GM21619 (cell line): ENCODE results near the gene CHST2.
"Not testable (repeated sequence)": the region's sequence is repeated elsewhere in the genome, so short reads cannot be mapped to it uniquely, and the experiment has no call there.

Experiments used
- ATAC-seq: cut with Tn5 transposase; IDR thresholded peaks from one replicate; pipeline ENCODE4 v1.9.1; 2021; ENCODE audit not compliant: unreplicated experiment

CHST2 gene, protein sequence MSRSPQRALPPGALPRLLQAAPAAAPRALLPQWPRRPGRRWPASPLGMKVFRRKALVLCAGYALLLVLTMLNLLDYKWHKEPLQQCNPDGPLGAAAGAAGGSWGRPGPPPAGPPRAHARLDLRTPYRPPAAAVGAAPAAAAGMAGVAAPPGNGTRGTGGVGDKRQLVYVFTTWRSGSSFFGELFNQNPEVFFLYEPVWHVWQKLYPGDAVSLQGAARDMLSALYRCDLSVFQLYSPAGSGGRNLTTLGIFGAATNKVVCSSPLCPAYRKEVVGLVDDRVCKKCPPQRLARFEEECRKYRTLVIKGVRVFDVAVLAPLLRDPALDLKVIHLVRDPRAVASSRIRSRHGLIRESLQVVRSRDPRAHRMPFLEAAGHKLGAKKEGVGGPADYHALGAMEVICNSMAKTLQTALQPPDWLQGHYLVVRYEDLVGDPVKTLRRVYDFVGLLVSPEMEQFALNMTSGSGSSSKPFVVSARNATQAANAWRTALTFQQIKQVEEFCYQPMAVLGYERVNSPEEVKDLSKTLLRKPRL

DNA sequence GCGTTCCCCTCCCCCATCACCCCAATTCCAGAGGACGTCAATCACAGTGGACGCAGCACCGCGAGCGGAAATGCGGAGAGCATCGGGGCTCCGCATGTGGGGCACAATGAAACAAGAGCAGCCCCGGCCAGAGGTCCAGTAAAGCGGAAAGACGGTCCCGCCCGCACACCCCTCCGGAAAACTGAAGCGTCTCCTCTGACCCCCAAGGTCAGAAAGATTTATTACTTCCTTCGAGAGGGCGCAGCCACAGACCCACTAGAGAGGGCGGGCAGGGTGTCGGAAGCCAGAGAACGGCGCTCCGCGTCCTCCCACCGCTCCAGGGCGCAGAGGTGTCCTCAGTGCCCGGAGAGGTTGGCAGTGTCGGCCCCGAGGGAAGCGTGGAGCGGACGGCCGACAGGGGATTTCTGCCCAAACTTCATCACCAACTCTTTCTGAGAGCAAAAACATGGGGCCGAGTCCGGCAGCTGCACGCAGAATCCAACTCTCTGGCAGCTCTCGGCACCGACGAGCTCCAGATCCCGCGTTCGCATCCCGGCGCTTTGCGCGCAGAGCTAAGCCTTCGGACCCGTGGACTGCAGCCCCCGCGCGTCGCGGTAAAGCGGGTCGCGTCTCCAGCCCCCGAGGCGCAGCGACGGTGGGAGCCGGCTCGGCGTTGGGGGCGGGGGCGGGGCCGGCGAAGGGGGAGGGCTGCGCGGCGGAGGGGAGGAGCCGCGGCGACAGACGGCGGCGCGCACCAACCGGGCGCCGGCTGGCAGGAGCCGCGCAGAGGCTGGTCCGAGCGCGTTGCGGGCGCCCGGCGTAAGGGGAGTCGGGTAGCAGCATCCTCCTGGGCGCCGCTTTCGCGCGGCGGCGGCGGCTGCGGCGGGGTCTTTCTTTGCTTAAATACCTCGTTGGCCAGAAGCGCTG lies at the start of gene CHST2:
Gene CHST2 (plus strand): TSS at position 763 of the 906 bp plus-strand sequence. CDS start 1,046 bp downstream, outside the sequence.
- ATAC-seq, result peak; percentile 70

DNA sequence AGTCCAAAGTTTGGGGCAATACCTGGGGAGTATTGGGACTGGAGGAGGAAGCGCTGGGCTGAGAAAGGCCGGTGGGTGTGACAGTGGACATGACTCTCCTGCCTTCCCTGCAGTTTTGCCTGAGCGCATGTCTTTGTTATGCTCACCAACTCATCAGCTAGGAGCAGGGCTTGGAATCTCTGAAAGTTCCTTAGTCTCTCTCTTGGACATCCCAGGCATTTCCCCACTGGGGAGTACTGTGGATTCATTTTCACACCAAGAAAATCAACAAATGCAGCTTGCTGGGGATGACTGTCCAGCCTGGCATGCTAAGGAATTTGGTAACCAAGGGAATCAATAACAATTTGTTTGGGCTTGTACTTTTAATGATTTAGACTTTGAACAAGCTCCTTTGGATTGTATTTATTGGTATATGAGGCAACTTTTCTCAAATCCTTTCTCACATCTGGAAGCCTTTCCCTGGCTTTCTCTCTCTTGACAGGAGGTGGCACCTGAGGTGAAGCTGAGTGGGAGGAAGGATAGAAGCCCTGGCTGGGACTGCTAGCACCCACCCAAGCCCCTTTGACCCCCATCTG lies 48.5 kb upstream of the CHST2 start:
- ATAC-seq, result no peak

DNA sequence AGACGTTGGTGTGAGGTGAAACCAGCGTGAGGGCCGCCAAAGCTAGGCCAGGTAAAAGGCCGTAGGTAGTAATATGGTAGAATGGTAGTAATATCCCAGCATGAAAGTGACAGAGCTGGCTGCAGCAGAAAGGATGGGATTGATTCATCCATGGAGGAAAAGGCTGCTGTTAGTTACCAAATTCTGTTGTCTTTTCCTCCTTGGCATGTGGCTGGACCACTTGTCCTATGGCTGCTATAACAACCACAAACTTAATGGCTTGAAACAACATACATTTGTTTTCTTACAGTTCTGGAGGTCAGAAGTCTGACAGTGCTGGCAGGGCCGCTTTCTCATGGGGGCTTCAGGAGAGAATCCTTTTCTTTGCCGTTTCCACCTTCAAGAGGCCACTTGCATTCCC lies 47.8 kb upstream of the CHST2 start:
- ATAC-seq, result no peak

DNA sequence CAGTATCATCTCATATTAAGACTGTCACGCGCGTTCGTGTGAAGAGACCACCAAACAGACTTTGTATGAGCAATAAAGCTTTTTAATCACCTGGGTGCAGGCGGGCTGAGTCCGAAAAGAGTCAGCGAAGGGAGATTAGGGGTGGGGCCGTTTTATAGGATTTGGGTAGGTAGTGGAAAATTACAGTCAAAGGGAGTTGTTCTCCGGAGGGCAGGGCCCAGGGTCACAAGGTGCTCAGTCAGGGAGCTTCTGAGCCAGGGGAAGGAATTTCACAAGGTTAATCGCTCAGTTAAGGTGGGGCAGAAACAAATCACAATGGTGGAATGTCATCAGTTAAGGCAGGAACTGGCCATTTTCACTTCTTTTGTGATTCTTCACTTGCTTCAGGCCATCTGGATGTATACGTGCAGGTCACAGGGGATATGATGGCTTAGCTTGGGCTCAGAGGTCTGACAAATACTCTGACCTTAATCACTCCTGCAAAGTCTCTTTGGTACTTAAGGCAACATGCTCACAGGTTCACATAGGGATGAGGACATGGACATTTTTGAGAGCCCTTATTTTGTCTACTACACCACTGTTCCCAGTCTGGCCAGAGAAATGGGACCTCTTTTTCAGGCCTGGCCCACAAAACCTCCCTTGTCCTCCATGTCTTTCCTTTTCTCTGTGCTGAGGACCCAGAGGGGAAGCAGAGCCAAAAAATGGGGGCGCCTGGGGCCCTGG lies 47.1 kb upstream of the CHST2 start:
- ATAC-seq, result not testable (repeated sequence)

DNA sequence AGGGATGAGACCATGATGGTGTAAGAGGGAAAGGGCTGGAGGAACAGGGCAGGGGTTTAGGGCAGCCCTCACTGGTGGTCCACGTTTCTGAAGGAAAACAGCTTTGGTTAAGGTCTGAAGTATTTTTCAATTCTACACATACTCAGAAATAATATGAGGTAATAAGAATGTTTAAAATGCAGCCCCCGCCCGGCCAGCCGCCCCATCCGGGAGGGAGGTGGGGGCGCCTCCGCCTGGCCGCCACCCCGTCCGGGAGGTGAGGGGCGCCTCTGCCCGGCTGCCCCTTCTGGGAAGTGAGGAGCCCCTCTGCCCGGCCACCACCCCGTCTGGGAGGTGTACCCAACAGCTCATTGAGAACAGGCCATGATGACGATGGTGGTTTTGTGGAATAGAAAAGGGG lies 46.0 kb upstream of the CHST2 start:
- ATAC-seq, result not testable (repeated sequence)

DNA sequence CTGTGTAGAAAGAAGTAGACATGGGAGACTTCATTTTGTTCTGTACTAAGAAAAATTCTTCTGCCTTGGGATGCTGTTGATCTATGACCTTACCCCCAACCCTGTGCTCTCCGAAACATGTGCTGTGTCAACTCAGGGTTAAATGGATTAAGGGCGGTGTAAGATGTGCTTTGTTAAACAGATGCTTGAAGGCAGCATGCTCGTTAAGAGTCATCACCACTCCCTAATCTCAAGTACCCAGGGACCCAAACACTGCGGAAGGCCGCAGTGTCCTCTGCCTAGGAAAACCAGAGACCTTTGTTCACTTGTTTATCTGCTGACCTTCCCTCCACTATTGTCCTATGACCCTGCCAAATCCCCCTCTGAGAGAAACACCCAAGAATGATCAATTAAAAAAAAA lies 45.6 kb upstream of the CHST2 start:
- ATAC-seq, result not testable (repeated sequence)

DNA sequence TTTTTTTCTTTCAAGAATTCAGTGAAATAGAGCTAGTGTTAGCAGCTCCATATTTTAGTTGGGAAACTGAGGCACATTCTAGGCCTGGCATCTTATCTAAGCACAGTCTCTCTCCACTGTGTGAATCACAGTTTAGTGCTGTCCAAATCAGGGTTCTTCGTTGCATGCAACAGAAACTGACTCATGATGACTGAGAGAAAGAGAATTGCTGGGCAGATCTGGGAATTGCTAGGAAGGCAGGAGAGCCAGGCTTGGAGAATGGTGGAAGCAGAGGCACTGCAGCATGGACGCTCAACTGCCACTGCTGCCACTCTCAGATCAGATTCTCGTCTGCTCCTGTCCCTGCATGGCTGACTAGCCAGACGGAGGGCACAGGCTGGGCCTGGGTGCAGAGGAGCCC lies 40.7 kb upstream of the CHST2 start:
- no peak for ATAC-seq

DNA sequence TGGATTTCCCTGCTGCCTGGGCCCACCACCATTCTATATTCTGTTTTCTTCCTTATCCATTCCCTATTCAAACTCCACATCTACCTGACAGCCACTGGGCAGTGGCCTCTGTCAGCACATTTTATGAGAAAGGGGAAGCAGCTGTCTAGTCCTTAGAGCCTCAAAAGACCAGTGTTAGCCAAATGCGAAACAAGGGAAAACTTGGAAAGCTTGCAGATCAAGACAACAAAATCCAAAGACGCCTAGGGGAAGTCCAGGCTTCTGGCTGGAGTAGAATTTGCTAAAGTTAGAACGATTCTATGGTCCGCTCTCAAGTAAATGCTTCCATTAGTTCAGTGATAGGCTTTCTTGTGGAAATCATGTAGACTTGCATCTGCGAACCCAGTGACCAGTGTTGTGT lies 39.4 kb upstream of the CHST2 start:
- ATAC-seq, result no peak

DNA sequence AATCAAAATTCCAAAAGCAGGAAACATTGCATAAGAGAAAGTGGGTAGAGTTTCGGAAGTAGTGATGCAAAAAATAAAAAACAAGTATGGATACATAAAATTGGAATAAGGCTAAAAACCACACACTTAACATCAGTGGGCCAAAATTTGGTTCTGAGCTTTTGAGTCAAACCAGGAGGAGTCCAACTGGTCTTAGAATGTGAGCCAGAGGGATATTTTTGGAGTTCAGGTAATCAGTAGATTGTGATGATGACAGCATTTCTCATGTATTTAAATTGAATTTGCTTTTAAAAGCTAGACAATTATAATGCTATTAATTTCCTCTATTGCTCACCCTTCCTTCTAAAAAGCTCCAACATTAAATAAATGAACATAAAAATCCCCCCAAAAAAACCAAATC lies 38.2 kb upstream of the CHST2 start:
- ATAC-seq, result no peak

DNA sequence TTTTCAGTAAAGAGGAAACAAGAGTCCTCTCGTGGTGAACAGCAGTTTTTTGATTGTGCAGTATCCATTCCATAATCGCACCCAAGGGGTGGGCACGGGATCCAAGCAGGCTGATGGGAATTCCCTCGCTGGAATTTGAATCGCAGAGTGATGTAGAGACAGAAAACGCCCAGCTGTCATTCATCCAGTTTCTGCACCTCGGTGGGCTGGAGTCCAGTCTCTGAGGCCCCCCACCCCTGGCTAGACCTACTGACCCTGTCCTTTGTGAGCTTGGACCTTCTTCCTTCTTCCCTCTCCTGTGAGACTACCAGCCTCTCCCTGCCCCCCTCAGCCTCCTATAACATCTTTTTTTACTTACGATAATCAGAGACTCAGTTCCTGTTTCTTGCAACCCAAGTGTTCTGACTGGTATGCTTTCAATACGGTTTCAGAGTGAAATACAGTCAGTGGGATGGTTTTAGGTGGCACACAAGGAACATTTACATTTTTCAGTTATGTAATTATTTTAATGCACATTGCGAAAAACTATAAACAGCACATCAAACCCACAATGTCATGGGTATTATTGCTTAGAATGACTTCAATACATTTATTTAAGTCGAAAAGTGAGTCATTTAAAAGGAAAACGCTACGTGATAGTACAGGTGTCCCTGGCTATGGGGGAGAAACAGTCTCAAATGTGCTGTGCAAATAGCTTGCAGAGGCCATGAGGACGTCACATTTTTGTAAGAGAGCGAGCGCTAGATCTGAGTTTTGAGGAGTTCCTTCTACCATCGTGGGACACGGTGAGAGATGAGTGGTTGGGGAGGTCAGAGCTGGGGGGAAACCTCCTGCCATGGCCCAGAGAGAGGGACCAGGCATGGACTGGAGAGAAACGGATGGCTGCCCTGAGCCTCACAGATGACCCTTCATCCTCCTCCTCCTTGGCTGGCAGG lies 37.5 kb upstream of the CHST2 start:
- ATAC-seq, result peak; percentile 76

DNA sequence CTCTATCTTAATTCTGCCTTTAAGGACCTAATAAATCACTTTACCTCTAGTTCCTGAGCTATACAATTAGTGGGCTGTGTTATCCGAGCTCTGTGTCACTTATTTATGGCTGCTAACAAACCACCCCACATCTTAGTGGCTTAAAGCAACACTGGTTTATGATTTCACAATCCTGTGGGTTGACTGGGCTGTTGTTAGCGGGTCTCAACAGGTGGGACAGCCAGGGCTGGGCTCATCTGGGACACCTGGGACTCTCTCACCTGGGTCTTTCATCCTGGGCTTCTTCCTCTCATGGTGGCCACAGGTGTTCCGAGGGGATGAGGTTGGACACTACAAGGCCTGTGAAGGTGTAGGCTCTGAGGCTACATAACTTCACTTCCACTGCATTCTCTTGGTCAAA lies 35.8 kb upstream of the CHST2 start:
- ATAC-seq, result no peak

DNA sequence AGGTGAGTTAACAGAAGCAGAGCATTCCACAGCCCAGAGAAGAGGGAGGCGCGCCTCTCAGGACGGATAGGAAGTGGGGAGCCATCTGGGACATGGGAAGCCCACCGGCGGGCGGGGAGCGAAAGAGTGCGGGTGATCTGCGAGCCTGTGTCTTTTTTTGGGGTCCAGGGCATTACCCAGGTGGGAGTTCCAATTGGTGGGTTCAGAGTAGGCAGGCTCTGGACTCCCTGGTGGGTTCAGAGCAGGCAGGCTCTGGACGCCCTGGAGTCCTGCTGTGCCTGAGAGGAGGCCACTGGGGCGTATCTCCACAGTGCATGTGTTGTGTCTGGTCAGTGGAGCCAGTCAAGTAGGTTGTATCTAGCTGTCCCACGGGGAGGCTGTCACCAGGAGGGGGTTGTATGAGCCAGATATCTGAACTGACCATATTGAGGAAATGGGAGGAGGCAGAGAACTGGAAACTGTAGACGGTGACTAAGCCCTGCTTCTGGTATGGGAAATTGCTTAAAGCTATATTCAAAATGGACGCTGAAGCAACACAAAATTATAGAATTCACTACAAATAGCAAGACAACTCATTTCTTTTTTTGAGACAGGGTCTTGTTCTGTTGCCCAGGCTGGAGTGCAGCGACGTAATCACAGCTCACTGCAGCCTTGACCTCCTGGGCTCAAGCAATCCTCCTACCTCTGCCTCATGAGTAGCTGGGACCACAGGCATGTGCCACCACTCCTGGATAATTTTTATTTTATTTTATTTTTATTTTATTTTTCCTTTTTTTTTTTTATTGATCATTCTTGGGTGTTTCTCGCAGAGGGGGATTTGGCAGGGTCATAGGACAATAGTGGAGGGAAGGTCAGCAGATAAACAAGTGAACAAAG lies 34.5 kb upstream of the CHST2 start:
- ATAC-seq, result peak; percentile 64

DNA sequence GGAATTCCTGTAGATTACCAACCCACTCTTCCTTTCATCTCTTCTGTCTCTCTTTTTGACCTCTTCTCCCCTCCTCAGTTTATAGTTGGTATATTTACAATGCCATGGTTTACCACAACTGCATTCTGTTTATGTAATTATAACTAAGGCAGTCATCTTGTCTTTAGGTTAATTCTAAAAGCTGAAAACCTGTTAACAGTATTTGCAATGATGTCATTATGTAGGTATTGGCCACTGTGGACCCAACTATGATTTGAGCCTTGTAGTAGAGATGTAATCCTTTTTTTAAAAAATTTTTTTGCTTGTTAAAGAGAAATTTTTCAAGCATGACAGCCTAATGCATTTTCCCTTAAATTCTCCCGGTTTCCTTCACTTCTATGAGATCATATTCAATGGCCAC lies 30.7 kb upstream of the CHST2 start:
- ATAC-seq, result no peak

DNA sequence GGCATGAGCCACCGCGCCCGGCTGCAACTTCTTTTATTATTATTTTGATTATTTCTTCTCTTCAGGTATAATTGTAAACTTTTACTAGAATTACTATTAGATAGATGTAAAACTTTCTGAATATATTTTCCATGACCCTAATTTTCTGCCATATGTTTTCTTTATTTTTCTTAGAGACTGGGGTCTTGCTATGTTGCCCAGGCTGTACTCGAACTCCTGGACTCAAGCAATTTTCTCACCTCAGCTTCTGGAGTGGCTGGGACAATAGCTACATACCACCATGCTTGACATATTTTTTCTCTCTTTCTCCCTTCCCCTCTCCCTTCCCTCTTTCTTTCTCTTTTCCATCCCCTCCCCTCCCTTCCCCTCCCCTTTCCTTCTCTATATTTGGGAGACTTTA lies 29.6 kb upstream of the CHST2 start:
- no peak for ATAC-seq

DNA sequence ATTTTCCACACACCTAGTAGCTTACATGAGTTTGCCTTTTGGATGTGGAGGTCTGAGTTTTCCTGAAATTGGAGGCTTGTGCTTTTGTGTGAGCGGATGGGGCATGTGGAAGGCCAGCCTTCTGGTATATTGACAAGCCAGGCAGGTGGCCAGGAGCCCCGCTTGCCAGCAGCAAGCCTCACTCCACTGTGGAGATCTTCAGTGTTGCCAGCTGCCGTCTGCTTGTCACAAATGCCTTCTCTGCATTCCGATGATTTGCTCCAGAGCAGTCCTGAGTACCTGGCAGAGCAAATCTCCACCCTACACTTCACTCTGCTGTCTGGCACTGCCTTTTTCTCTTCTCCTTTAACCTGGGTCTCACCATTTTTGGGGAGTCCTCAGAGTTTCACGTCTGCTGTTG lies 29.1 kb upstream of the CHST2 start:
- no peak for ATAC-seq

DNA sequence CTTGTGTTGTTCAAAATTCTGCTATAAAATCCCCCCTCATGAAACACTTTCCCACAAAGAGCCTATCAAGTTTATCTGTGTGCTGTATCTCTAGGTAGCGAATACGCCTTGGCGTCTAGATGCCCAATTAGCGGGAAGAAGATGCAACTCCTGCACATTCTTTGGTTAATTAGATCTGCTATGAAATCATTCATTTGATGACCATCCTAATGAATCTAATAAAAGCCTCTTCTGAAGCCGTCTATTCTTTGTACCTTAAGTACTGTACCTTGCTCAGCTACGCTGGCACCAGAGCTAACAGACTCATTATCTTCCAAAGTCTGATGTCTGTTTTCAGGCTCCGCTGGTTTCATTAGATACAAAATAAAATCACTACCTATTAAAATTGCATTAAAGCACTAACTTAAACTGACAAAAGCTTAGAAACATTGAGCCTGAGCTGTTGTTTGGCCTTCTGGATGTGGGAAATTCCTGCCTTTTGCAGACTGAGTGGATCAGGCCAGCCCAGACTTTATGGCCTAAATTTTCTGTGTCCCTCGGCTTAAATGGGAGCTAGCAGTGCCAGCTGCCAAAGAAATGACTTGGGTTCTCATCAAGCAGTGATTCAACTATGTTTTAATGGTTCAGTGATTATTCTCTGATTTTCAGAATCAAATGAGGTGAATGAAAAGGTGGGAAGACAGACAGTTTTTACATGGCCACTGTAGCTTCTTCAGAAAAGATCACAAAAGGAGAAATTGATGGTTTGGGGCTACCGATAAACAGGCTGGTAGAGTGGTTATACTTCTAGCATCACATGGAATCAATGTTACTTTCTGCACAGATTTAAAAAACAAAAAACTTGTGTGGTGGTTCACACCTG lies 28.4 kb upstream of the CHST2 start:
- ATAC-seq, result no peak

DNA sequence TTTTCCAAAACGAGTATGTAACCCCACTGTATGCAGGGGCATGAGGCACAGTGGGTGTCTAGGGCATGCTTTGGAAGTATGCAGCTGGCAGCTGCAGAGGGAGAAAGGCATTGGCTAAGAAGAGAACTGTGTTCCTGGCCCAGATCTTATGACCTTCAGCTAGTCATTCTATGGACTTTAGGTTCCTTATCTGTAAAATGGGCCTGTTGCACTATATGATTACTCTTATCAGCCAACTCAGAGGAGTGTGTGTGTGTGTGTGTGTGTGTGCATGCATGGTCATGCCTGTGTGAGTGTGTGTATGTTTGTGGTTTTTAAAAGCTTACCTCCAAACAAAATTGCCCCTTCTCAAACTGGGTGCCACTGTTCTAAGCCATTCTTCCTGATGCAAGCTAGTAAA lies 27.4 kb upstream of the CHST2 start:
- no peak for ATAC-seq

DNA sequence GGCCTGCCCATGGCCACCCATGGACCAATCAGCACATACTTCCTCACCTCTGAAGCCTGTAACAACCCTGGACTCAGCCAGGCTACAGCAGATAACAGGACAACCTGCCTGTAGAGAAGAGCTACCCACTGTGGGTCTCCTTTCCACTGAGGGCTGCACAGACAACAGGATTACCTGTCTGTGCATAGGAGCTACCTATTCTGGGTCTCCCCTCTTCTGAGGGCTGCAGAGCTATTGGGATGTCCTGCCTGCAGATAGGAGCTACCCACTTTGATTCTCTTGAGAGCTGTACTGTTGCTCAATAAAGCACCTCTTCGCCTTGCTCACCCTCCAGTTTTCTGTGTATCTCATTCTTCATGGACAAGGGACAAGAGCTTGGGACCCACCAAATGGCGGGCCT lies 23.8 kb upstream of the CHST2 start:
- no peak for ATAC-seq
